Amygdala (tissue), 56 donors: ENCODE measurements around the gene SDHD.

ENCODE experiments used
- DNase-seq, 56 donors: peaks; one replicate each; lab custom pipeline; 2025; lab: John Stamatoyannopoulos, UW

Gene SDHD

GRCh38 chr11:112097734-112098528, 11.3 kb downstream of the SDHD start:
- DNase-seq, result no peak

GRCh38 chr11:112100462-112100861, 13.8 kb downstream of the SDHD start:
- no peak for DNase-seq

- DNase-seq, result no peak
Measured at GRCh38 chr11:112103446-112103845, 16.8 kb downstream of the SDHD start.

- DNase-seq, result no peak
Measured at GRCh38 chr11:112106070-112106469, 19.4 kb downstream of the SDHD start.

- DNase-seq, result peak in 1 of 56 donors; percentile 28
Measured at GRCh38 chr11:112113539-112114457, 27.1 kb downstream of the SDHD start.

GRCh38 chr11:112114460-112114859, 27.8 kb downstream of the SDHD start:
- no peak for DNase-seq

- no peak for DNase-seq
Measured at GRCh38 chr11:112115386-112115785, 28.7 kb downstream of the SDHD start.

- DNase-seq, result no peak
Measured at GRCh38 chr11:112118176-112118575, 31.5 kb downstream of the SDHD start.

- DNase-seq, result no peak
Measured at GRCh38 chr11:112121981-112122615, 35.4 kb downstream of the SDHD start.

- no peak for DNase-seq
Measured at GRCh38 chr11:112123129-112123528, 36.5 kb downstream of the SDHD start.

GRCh38 chr11:112127056-112127455, 40.4 kb downstream of the SDHD start:
- no peak for DNase-seq

GRCh38 chr11:112128483-112129121, 41.9 kb downstream of the SDHD start:
- peak in 19 of 56 donors; percentile 1 to 49 (median 9) for DNase-seq

- peak in 15 of 56 donors; percentile 2 to 57 (median 13) for DNase-seq
Measured at GRCh38 chr11:112129656-112130055, 43.0 kb downstream of the SDHD start.

- DNase-seq, result no peak
Measured at GRCh38 chr11:112132737-112133136, 46.1 kb downstream of the SDHD start.

GRCh38 chr11:112134473-112134872, 47.8 kb downstream of the SDHD start:
- no peak for DNase-seq

GRCh38 chr11:112143597-112143996, 56.9 kb downstream of the SDHD start:
- no peak for DNase-seq
